Endothelial cell of umbilical vein (primary cell): ENCODE results near the gene DOCK4. TPM values are rescaled to one million over a fixed set of nuclear protein-coding genes. Genes with fewer than 3 reads are reported as not detected.

Source experiments
- BruUV-seq: library from RNA; stranded (reverse); fragments of 400-500 nt; replicated peaks from 2 replicates; lab custom pipeline; 2021; lab: Mats Ljungman, UMichigan
- CTCF ChIA-PET: fragments of 300-600, 350-600 bp; sonication (Branson Sonifier 250); formaldehyde crosslinking; loops from one replicate; lab custom pipeline; 2021; ENCODE audit warnings: antibody characterized with exemption, inconsistent platforms; lab: Charles Lee
- POLR2A ChIA-PET: fragments of 300-600, 350-600 bp; sonication (Branson Sonifier 250); formaldehyde crosslinking; loops from one replicate; lab custom pipeline; 2021; ENCODE audit warnings: antibody characterized with exemption, inconsistent platforms; lab: Charles Lee
- DNase-seq: peaks from one replicate; pipeline ENCODE4 v3.0.0-alpha.2; 2011; ENCODE audit warnings: low read depth, low spot score
- FAIRE-seq: peaks from 2 replicates; lab custom pipeline; 2011; peaks lifted over from hg19 to GRCh38; lab: Jason Lieb, UNC
- H2AFZ ChIP-seq: 2 replicates; pipeline ENCODE4 v1.6.0; 2012; ENCODE audit warnings: low read depth, low read length, control low read depth, inconsistent platforms
- H3K27ac ChIP-seq: 2 replicates; pipeline ENCODE4 v1.5.1; 2011; ENCODE audit warnings: low read depth, mild to moderate bottlenecking, control low read depth, low read length, moderate library complexity; ENCODE audit not compliant: insufficient read depth
- H3K27me3 ChIP-seq, 2 experiments: 2 replicates each; pipeline versions ENCODE4 v1.6.0 to v1.6.1; 2011; ENCODE audit warnings: low read length in 2 of 2, mixed read lengths in 1 of 2; ENCODE audit not compliant: control insufficient read depth in 2 of 2, insufficient read depth in 2 of 2
- H3K36me3 ChIP-seq, 2 experiments: 2 replicates in 1 of 2; 3 replicates in 1 of 2; pipeline ENCODE4 v1.5.1; 2011; ENCODE audit warnings: low read length in 2 of 2, mild to moderate bottlenecking in 1 of 2, moderate library complexity in 1 of 2; ENCODE audit not compliant: control insufficient read depth in 2 of 2, insufficient read depth in 2 of 2; ENCODE audit errors: extremely low read depth in 1 of 2
- H3K4me1 ChIP-seq: 3 replicates; pipeline ENCODE4 v1.5.1; 2011; ENCODE audit warnings: mild to moderate bottlenecking, low read length; ENCODE audit not compliant: control insufficient read depth, insufficient read depth; ENCODE audit errors: extremely low read depth
- H3K4me2 ChIP-seq: 2 replicates; pipeline ENCODE4 v1.6.1; 2011; ENCODE audit warnings: low read length, control low read depth, mixed read lengths; ENCODE audit not compliant: insufficient read depth
- H3K4me3 ChIP-seq, 3 experiments: fragments of 200-600 bp in 1 of 3; sonication (generic), shearing (Covaris generic) in 1 of 3; replicated peaks in 1 of 3; 2 replicates each; pipeline ENCODE4 v1.5.1; 2011 to 2016; ENCODE audit warnings: control low read depth in 3 of 3, low read length in 3 of 3, mild to moderate bottlenecking in 2 of 3, inconsistent platforms in 1 of 3, low read depth in 1 of 3, moderate library complexity in 1 of 3; ENCODE audit not compliant: insufficient read depth in 1 of 3
- H3K79me2 ChIP-seq: 2 replicates; pipeline ENCODE4 v1.6.0; 2012; ENCODE audit warnings: low read length, inconsistent platforms; ENCODE audit not compliant: control insufficient read depth, insufficient read depth
- H3K9ac ChIP-seq: replicated peaks from 2 replicates; pipeline ENCODE3; 2011; ENCODE audit warnings: low read length, control low read depth; ENCODE audit not compliant: insufficient read depth; ENCODE audit errors: extremely low read depth
- H3K9me1 ChIP-seq: replicated peaks from 3 replicates; pipeline ENCODE4 v1.6.0; 2011; ENCODE audit warnings: mild to moderate bottlenecking, low read length; ENCODE audit not compliant: control insufficient read depth, insufficient read depth; ENCODE audit errors: extremely low read depth
- H3K9me3 ChIP-seq: replicated peaks from 2 replicates; pipeline ENCODE4 v1.5.1; 2012; ENCODE audit warnings: low read length, inconsistent platforms; ENCODE audit not compliant: control insufficient read depth, insufficient read depth
- H4K20me1 ChIP-seq: replicated peaks from 2 replicates; pipeline ENCODE3; 2011; ENCODE audit warnings: mild to moderate bottlenecking, low read length; ENCODE audit not compliant: control insufficient read depth, insufficient read depth; ENCODE audit errors: extremely low read depth
- CTCF ChIP-seq, 2 donors: IDR thresholded peaks; 1 replicate in 1 of 2; 2 replicates in 1 of 2; pipeline ENCODE4 v1.5.1; 2011; ENCODE audit warnings: low read length in 2 of 2, mild to moderate bottlenecking in 2 of 2, moderate library complexity in 2 of 2, control low read depth in 1 of 2, inconsistent platforms in 1 of 2, low read depth in 1 of 2; ENCODE audit not compliant: insufficient read depth in 1 of 2; ENCODE audit errors: extremely low read depth in 1 of 2
- EZH2 ChIP-seq: IDR thresholded peaks from 2 replicates; pipeline ENCODE4 v1.6.1; 2012; ENCODE audit warnings: borderline replicate concordance, low read depth, mild to moderate bottlenecking, moderate library complexity, low read length, inconsistent platforms; ENCODE audit not compliant: severe bottlenecking
- FOS ChIP-seq: IDR thresholded peaks from 2 replicates; pipeline ENCODE4 v1.6.1; 2011; ENCODE audit warnings: mild to moderate bottlenecking, low read length, moderate library complexity, borderline replicate concordance; ENCODE audit not compliant: insufficient read depth
- GATA2 ChIP-seq: IDR thresholded peaks from 2 replicates; pipeline ENCODE4 v1.7.0; 2011; ENCODE audit warnings: low read depth, mild to moderate bottlenecking, moderate library complexity, mixed read lengths, low read length; ENCODE audit not compliant: insufficient read length, insufficient read depth
- JUN ChIP-seq: IDR thresholded peaks from 2 replicates; pipeline ENCODE4 v1.6.1; 2011; ENCODE audit warnings: borderline replicate concordance, low read depth; ENCODE audit not compliant: insufficient read length, insufficient read depth
- MYC ChIP-seq: IDR thresholded peaks from one replicate; pipeline ENCODE4 v1.6.1; 2011; ENCODE audit warnings: mild to moderate bottlenecking, low read depth, low read length
- POLR2A ChIP-seq: IDR thresholded peaks from 2 replicates; pipeline ENCODE4 v1.6.1; 2012; ENCODE audit warnings: low read depth, mild to moderate bottlenecking, control low read depth, low read length
- POLR2AphosphoS5 ChIP-seq: IDR thresholded peaks from 2 replicates; pipeline ENCODE4 v1.6.1; 2012; ENCODE audit warnings: low read depth, mild to moderate bottlenecking, control low read depth, low read length, moderate library complexity; ENCODE audit not compliant: insufficient read depth
- dilution Hi-C: fragments of 300-500 bp; cut with MboI; formaldehyde crosslinking; loops from one replicate; pipeline ENCODE4 v1.15.0; 2019; ENCODE audit warnings: low sequenced_read_pairs; ENCODE audit not compliant: extremely low pct_ligation_motif_present
- intact Hi-C: fragments of 100-400 bp; cut with micrococcal nuclease; formaldehyde crosslinking; loops from one replicate; pipeline ENCODE4 v1.10.0; 2022
- polyA plus RNA-seq, 4 experiments: library from polyadenylated mRNA; depleted of rRNA in 3 of 4; stranded (reverse) in 3 of 4; unstranded in 1 of 4; fragments of >200 nt; gene quantifications; 2 replicates each; pipeline versions ENCODE4 v1.2.1 to v1.2.3, GENCODE V29; 2011 to 2012; ENCODE audit warnings: missing spikeins in 1 of 4
- total RNA-seq: library from RNA; stranded (reverse); gene quantifications from 2 replicates; pipeline ENCODE4 v1.2.3, GENCODE V29; 2021
- TF ChIP-seq, protein P1 (sequence below): IDR thresholded peaks from 2 replicates; pipeline ENCODE4 v1.6.1; 2011; ENCODE audit not compliant: insufficient read depth, insufficient read length

DOCK4 gene
- total and polyA plus RNA-seq, 2 donors (not counting 3 experiments of a cell fraction or from before 2014, with no cell fraction given) = 47.4 to 164 TPM

GRCh38 chr7:111878785-111879184, 327.4 kb downstream of the DOCK4 start:
- no peak for FAIRE-seq
- BruUV-seq = no TSS peak
- ChIA-PET CTCF (interaction anchor here (1.4 to 1.5 kb wide), 2 partner anchors 10 to 23 kb away, joined by 3 to 4 read pairs; no protein-coding TSS in a partner anchor), POLR2A (no interaction called here)
- H4K20me1 ChIP-seq = no peaks in the 10 kb centered on the region
- dilution Hi-C loops = no loop called here
- H3K9ac ChIP-seq = no peak overlapping the region
- no peak for DNase-seq
- intact Hi-C loops = no loop called here
- H3K4me1 ChIP-seq = peaks cover 16% of the 10 kb centered on the region
- H3K4me3 ChIP-seq = no peak overlapping the region
- TF ChIP-seq GATA2 (no peak), FOS (no peak), EZH2 (no peak), POLR2AphosphoS5 (no peak), MYC (no peak), POLR2A (no peak), JUN (no peak), CTCF (IDR thresholded peaks at IDR 0.05; ENCODE audit: extremely low read depth in 1 of 2, insufficient read depth in 1 of 2, low read depth in 1 of 2, low read length in 2 of 2) (no peak)
- TF ChIP-seq, protein P1, sequence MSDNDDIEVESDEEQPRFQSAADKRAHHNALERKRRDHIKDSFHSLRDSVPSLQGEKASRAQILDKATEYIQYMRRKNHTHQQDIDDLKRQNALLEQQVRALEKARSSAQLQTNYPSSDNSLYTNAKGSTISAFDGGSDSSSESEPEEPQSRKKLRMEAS = no peak
- H3K27me3 ChIP-seq = no peaks in the 10 kb centered on the region
- peaks cover 3 to 14% of the 10 kb centered on the region in 2 experiments for H3K36me3 ChIP-seq
- H3K4me2 ChIP-seq = no peak overlapping the region
- H3K79me2 ChIP-seq = no peaks in the 10 kb centered on the region
- H3K9me1 ChIP-seq = no peaks in the 10 kb centered on the region
- no peak overlapping the region for H3K27ac ChIP-seq
- H2AFZ ChIP-seq = no peak overlapping the region
- no peaks in the 10 kb centered on the region for H3K9me3 ChIP-seq
